Colonic mucosa (tissue), 4 donors: ENCODE data around the gene DGCR8. TPM values are rescaled to one million over a fixed set of nuclear protein-coding genes. Genes with fewer than 3 reads are reported as not detected.

Experiments
- DNase-seq: peaks from one replicate; pipeline ENCODE4 v3.0.0-alpha.2; 2020
- H3K27ac ChIP-seq: fragments of 200-600 bp; one replicate; pipeline ENCODE4 v1.8.0; 2021
- H3K27me3 ChIP-seq: fragments of 200-600 bp; one replicate; pipeline ENCODE4 v1.8.0; 2021
- H3K36me3 ChIP-seq: fragments of 200-600 bp; one replicate; pipeline ENCODE4 v1.8.0; 2021
- H3K4me1 ChIP-seq: fragments of 200-600 bp; one replicate; pipeline ENCODE4 v1.8.0; 2021; ENCODE audit warnings: mild to moderate bottlenecking
- H3K4me3 ChIP-seq: fragments of 200-600 bp; one replicate; pipeline ENCODE4 v1.8.0; 2021
- H3K9ac ChIP-seq, 2 donors: one replicate each; pipeline ENCODE4 v1.7.0; 2013; ENCODE audit warnings: control low read depth in 2 of 2, low read depth in 2 of 2, low read length in 2 of 2
- H3K9me3 ChIP-seq: fragments of 200-600 bp; one replicate; pipeline ENCODE4 v1.8.0; 2021
- intact Hi-C: fragments of 100-400 bp; cut with DNase I; formaldehyde crosslinking; loops from one replicate; pipeline ENCODE4 v1.14.1; 2022
- total RNA-seq, 2 donors: library from RNA; stranded (reverse); fragmentation: NEBNext Ultra II Directional in 1 of 2; extraction: Animal tissue kit (Norgen Biotek cat#: 25700) in 1 of 2; gene quantifications; one replicate each; pipeline ENCODE4 v1.2.1, GENCODE V29; 2021
- TF ChIP-seq, protein P1 (sequence below): fragments of 200-600 bp; IDR thresholded peaks from one replicate; pipeline ENCODE4 v1.8.0; 2022; ENCODE audit warnings: antibody characterized with exemption, mild to moderate bottlenecking
- donor health status: healthy.
- donor health status: DM: no; HTN: no; CAD: no.
- donor health status: DM: no; HTN: no; CAD: no.

The DGCR8 gene
- total RNA-seq, 2 donors from 2014 or later = 21.1 to 52.7 TPM

DNA sequence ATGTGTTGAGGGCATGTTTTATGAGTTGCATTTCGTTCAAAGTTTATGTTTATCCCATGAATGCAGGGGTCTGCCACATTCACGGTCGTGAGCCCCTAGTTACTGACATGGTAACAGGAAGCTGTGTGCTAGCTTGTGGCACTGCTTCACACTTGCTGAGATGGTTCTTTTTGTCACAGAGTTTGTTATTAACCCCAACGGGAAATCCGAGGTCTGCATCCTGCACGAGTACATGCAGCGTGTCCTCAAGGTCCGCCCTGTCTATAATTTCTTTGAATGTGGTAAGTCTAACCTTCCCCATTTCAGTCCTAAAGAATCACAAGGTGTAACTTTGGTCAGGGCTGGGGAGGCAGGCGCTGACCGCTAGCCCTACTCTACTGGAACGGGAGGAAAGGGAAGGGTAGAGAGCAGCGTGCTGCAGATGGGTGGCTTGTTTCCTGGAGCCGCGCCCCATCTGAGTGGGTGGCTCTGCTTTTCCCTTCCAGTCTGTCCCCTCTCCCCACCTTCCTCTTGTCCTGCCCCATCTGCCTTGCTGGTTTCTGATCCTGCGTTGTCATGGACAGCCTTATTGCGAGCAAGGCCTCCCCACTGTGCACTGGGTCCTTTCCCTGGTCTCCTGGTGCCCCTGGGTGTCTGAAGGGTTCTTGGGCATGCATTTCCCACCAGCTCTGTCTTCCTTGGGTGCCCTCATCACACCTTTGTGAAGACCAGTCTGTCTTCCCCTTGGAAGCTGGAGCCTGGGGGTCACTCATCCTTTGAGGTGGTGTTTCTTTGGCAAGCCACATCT is 11.8 kb downstream of the DGCR8 start:
- peaks cover 33% of the 10 kb centered on the region for H3K36me3 ChIP-seq
- no peak overlapping the region for H3K9ac ChIP-seq
- no peaks in the 10 kb centered on the region for H3K4me1 ChIP-seq
- no peaks in the 10 kb centered on the region for H3K27me3 ChIP-seq
- intact Hi-C loops = no loop called here
- no peak overlapping the region for H3K4me3 ChIP-seq
- DNase-seq = no peak
- no peak overlapping the region for H3K27ac ChIP-seq
- TF ChIP-seq, protein P1, sequence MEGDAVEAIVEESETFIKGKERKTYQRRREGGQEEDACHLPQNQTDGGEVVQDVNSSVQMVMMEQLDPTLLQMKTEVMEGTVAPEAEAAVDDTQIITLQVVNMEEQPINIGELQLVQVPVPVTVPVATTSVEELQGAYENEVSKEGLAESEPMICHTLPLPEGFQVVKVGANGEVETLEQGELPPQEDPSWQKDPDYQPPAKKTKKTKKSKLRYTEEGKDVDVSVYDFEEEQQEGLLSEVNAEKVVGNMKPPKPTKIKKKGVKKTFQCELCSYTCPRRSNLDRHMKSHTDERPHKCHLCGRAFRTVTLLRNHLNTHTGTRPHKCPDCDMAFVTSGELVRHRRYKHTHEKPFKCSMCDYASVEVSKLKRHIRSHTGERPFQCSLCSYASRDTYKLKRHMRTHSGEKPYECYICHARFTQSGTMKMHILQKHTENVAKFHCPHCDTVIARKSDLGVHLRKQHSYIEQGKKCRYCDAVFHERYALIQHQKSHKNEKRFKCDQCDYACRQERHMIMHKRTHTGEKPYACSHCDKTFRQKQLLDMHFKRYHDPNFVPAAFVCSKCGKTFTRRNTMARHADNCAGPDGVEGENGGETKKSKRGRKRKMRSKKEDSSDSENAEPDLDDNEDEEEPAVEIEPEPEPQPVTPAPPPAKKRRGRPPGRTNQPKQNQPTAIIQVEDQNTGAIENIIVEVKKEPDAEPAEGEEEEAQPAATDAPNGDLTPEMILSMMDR = no peak
- no peaks in the 10 kb centered on the region for H3K9me3 ChIP-seq

DNA sequence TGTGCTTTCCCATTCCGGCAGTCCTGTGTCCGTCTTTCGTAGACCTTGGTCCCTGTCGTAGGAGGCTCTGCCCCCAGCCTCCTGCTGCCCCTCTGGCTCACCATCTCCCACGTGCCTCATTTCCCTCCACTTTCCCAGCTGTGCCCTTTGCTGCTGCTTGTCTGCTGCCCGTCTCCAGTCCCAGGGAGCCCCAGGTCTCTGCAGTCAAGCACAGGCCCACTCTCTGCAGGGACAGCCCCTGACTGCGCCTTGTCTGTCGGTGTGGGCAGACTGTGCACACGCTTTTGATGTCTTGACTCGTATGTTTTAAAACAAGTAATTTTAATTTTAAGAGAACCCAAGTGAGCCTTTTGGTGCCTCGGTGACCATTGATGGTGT is 12.4 kb downstream of the DGCR8 start:
- no peak for DNase-seq
- TF ChIP-seq, protein P1 = no peak
- Histone ChIP-seq H3K4me1 (no peaks in the 10 kb centered on the region), H3K9ac (no peak overlapping the region), H3K27me3 (no peaks in the 10 kb centered on the region), H3K27ac (no peak overlapping the region), H3K4me3 (no peak overlapping the region), H3K36me3 (peaks cover 33% of the 10 kb centered on the region), H3K9me3 (no peaks in the 10 kb centered on the region)
- intact Hi-C loops = no loop called here

DNA sequence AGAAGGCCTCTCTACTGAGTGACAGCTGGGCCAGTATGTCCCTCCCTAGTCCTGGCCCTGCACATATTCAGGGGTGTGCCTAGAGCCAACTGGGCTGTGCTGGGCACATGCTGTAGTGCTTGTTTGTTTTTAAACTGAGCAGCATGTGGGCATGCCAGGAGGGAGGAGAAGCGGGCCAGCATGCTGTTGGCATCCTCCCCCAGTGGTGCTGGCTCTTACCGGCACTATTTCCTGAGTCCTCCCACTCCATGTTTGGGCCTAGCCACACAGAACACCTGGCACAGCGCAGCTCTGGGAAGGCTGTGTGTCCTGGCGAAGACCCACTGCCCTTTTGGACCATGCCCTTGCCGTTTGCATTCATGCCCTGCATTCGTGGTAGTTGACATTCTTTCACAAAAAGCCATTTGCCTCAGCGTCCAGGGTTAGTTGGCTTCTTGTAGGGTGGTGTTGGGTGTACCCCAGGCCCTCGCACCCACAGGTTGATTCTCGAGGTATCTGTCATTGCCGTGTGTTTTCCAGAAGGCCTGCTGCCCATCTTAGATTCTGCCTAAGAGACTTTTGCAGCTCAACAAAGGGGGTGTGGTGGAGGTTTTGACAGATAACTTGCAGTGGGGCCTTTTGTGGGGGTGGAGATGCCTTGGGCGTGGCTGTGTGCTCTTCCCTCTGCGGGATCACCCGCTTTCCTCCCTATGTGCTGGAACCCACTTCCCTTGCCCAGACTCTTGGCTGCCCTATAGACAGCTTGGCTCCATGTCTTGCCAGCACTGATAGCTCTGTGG is 13.6 kb downstream of the DGCR8 start:
- no peak overlapping the region for H3K27ac ChIP-seq
- H3K4me3 ChIP-seq = no peak overlapping the region
- intact Hi-C loops = no loop called here
- no peaks in the 10 kb centered on the region for H3K4me1 ChIP-seq
- TF ChIP-seq, protein P1 = no peak
- H3K27me3 ChIP-seq = no peaks in the 10 kb centered on the region
- no peak for DNase-seq
- H3K9ac ChIP-seq = no peak overlapping the region
- peaks cover 28% of the 10 kb centered on the region for H3K36me3 ChIP-seq
- no peaks in the 10 kb centered on the region for H3K9me3 ChIP-seq

DNA sequence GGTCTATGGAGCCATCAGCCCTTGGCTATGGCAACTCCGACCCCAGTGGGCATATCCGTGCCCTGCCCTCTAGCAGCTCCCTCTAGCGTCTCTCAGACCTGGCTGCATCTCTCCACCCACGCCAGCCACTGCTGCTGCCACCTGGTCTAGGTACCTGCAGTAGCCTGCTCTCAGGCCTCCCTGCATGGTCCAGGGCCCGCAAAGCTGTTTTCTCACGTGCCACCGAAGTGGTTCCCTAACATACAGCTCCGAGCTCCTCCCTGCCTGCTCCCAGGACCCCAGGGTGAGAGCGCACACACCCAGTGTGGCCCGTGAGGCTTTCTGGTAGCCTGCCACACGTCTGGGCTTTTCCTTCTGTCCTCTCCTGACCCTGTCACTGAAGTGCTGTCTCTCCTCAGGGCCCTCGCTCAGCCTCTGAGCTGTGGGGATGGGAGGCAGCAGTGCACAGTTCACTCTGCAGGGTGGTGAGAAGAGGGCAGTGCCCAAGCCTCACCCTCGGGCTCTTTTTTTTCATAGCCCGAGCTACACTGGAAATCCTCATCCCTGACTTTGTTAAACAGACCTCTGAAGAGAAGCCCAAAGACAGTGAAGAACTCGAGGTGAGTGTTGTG is 14.3 kb downstream of the DGCR8 start:
- intact Hi-C loops = no loop called here
- no peak overlapping the region for H3K27ac ChIP-seq
- H3K9ac ChIP-seq = no peak overlapping the region

DNA sequence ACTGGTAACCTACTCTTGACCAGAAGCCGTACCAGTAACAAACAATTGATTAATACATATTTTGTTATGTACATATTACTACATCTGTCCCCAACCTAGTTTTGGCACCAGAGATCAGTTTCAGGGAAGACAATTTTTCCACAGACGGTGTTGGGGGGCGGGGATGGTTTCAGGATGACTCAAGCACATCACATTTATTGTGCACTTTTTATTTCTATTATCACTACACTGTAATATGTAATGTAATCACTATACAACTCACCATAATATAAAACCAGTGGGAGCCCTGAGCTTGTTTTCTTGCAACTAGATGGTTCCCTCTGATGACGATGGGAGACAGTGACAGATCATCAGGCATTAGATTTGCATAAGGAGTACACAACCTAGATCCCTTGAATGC is 15.5 kb downstream of the DGCR8 start:
- H3K4me3 ChIP-seq = no peak overlapping the region

More for the DNA sequence above, 14.3 kb downstream of the DGCR8 start:
- Histone ChIP-seq H3K27me3 (no peaks in the 10 kb centered on the region), H3K9me3 (no peaks in the 10 kb centered on the region), H3K36me3 (peaks cover 24% of the 10 kb centered on the region), H3K4me3 (no peak overlapping the region), H3K4me1 (no peaks in the 10 kb centered on the region)
- TF ChIP-seq, protein P1 = no peak
- DNase-seq = no peak

More for the DNA sequence above, 15.5 kb downstream of the DGCR8 start:
- H3K27ac ChIP-seq = no peak overlapping the region
- H3K9ac ChIP-seq = no peak overlapping the region
- no peaks in the 10 kb centered on the region for H3K27me3 ChIP-seq
- intact Hi-C loops = no loop called here
- peaks cover 24% of the 10 kb centered on the region for H3K36me3 ChIP-seq
- no peaks in the 10 kb centered on the region for H3K4me1 ChIP-seq
- H3K9me3 ChIP-seq = no peaks in the 10 kb centered on the region
- DNase-seq = no peak
- TF ChIP-seq, protein P1 = no peak
